ENCODE measurements around the gene LRRFIP1.

Gene LRRFIP1

GRCh38 chr2:237798236-237799059 is 171.1 kb downstream of the LRRFIP1 start, which contains the start of gene RBM44:
TSS of gene RBM44 (plus strand) at chr2:237798779. CDS start at chr2:237813610, 14,831 bp downstream.
- DNase-seq = no peak

- DNase-seq = no peak
Measured at GRCh38 chr2:237799060-237799428, 171.7 kb downstream of the LRRFIP1 start.

DNA sequence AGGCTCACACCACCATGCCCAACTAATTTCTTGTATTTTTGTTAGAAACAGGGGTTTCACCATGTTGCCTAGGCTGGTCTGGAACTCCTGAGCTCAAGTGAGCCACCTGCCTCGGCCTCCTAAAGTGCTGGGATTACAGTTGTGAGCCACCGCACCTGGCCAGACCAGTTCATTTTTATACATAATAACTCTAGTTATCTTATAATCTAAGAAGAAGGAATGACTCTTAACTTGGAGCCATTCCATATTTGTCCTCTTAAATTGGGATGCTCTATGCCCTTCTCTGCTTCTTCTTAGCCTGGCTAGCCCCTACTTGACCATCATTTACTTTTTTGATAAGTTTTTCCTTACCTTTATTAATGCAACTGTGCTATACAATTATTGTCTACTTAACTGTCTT is 174.1 kb downstream of the LRRFIP1 start:
- DNase-seq = no peak

DNA sequence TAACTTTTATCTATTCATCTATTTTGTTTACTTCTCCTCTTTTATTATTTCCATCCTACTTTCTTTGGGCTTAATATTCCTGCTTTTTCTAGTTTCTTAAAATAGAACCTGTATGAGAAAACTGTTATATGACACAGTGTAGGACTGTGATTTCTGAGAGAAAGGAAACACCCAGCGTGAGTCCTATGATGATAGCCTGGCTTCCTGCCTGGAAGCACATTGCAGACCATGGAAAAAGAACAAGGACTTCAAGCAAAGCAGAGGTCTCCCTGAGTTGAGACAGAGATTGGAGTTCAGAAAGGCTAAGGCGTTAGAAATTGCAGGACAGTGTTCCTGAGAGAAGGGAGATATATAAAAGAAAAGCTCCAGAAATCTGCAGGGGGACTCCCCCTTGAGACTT is 178.9 kb downstream of the LRRFIP1 start:
- no peak for DNase-seq

DNA sequence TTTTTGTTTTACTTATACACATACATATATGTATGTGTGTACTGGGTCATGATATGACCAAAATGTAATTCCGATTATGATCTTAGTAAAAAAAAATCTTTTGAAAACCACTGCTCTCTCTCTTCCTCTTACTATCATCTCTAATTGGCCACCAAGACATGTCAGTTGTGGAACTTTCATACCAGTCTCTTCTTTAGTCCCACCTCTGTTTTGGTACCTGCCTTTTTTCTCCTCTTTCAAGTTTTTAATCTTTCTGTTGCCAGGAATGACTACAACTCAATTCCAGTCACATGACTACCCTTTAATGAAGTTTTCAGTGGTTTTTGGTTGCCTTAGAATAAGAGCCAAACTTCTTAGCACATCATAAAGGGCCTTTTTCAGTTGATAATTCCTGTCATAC is 188.2 kb downstream of the LRRFIP1 start:
- DNase-seq = no peak

DNA sequence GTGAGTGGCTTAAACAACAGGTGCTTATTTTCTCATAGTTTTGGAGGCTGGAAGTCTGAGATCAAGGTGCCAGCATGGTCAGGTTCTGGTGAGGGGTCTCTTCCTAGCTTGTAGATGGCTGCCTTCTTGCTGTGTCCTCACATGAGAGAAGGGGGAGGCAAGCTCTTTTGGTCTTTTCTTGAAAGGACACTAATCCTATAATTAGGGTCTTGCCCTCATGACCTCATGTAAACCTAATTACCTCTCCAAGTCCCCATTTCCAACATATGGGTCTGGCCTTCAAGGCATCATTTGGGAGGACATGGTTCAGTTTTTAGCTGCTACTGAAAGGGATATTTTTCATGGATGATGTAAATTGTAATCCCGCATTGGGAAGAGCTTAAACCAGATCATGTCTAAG is 189.1 kb downstream of the LRRFIP1 start:
- DNase-seq = no peak

- no peak for DNase-seq
Measured at GRCh38 chr2:237818066-237818473, 190.7 kb downstream of the LRRFIP1 start.

- no peak for DNase-seq
Measured at GRCh38 chr2:237819231-237819630, 191.8 kb downstream of the LRRFIP1 start.

DNA sequence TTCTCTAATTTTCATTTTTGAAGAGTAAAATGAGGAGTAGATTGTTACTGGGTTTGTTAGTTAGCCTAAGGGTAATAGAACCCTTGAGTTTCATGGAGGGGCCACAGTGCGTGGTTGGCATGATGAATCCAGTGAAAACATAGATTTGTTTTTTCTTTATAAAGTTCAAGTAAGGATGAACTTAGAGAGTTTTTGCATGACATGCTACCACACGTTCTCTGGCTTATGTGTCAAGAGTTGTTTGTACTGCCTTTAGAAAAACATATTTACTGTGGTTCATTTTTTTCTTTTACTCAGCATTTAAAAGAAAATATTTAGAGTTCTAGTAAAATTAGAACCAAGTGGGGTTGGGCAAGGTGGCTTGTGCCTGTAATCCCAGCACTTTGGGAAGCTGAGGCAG is 193.0 kb downstream of the LRRFIP1 start:
- no peak for DNase-seq

DNA sequence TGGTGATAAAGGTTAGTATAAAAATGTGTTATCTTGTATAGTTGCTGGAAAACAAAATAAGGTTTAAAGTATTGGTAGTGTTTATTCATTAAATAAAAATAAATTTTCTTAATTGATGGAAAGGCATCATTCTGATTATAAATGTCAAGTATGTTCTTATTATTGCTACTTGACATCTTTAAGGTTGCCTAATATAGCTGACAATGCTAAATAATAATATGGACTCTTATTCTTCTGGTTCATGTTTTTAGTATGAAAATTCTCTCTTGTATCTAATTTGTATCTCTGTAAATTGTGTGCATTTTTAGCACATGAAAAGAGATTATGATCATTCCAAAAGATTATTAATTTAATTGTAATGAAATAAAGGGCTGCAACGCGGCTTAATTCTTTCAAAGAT is 196.2 kb downstream of the LRRFIP1 start:
- DNase-seq = no peak

DNA sequence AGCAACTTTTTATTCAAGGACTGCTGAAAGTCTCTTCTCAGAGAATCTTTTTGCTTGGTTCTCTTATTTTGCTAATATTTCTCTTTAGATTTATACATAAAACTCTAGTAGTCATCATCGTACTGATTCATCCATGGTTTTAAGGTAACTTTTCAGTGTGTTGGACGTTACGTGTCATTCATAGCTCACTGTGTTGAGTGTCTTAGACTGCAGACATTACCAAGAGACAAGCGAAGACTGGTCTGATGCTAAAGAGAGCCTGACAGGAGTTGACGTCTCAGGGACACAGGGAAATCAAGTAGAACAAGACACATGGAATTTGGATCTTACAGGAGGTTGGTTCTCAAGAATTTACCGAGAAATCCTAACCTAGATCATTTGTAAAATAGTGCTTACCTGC is 196.7 kb downstream of the LRRFIP1 start:
- DNase-seq = no peak

DNA sequence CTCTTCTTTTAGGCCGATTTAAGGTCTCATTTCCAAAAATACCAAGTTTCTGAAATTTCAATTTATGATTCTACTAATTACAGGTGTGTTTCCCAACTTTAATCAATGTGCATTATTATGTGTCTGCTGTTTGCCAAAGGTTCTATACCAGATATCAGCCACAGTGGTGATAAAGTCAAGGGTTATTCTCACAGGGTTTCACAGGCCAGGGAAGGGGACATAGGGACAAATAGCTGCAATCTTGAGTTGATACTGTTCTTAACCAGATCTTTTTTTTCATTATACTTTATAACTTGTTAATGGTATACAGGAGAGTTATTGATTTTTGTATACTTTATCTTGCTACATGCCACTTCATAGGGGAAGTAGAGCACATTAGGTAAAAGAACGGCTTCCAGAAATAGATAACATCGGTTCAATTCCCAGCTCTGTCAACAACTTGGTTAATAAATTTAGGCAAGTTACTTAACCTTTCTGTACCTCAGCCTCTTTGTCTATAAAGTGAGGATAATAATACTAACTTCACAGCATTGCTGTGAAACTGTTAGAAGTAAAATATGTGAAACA is 200.1 kb downstream of the LRRFIP1 start:
- DNase-seq = no peak

Measured in NCI-H774 (cell line).